Smooth muscle cell (in vitro differentiated cells): ENCODE data around the gene EIF3A. TPM values are rescaled to one million over a fixed set of nuclear protein-coding genes. Genes with fewer than 3 reads are reported as not detected.
"Not testable (repeated sequence)": the region's sequence is repeated elsewhere in the genome, so short reads cannot be mapped to it uniquely, and the experiment has no call there.

Experiments
- DNase-seq: peaks from one replicate; lab custom pipeline; 2025; ENCODE audit not compliant: unreplicated experiment; lab: John Stamatoyannopoulos, UW
- H2AFZ ChIP-seq: fragments of 200-600 bp; sonication (generic); 2 replicates; pipeline ENCODE4 v1.6.0; 2016; ENCODE audit warnings: antibody characterized with exemption, low read depth, mild to moderate bottlenecking
- H3F3A ChIP-seq: fragments of 200-600 bp; sonication (generic); 2 replicates; pipeline ENCODE4 v1.6.0; 2017; ENCODE audit warnings: antibody characterized with exemption, low read depth
- H3K27ac ChIP-seq: fragments of 200-600 bp; sonication (generic); 2 replicates; pipeline ENCODE4 v1.5.1; 2016; ENCODE audit warnings: low read depth, mild to moderate bottlenecking
- H3K27me3 ChIP-seq: fragments of 200-600 bp; sonication (generic); 2 replicates; pipeline ENCODE4 v1.6.1; 2016; ENCODE audit warnings: low read depth, mild to moderate bottlenecking
- H3K36me3 ChIP-seq: fragments of 200-600 bp; sonication (generic); 2 replicates; pipeline ENCODE4 v1.5.1; 2016; ENCODE audit warnings: low read depth
- H3K4me1 ChIP-seq: fragments of 200-600 bp; sonication (generic); 2 replicates; pipeline ENCODE4 v1.5.1; 2016; ENCODE audit warnings: low read depth
- H3K4me2 ChIP-seq: fragments of 200-600 bp; sonication (generic); 2 replicates; pipeline ENCODE4 v1.6.0; 2016; ENCODE audit warnings: mild to moderate bottlenecking
- H3K4me3 ChIP-seq: fragments of 200-600 bp; sonication (generic); 2 replicates; pipeline ENCODE4 v1.5.1; 2016; ENCODE audit warnings: mild to moderate bottlenecking
- H3K79me2 ChIP-seq: fragments of 200-600 bp; sonication (generic); 2 replicates; pipeline ENCODE4 v1.6.0; 2016; ENCODE audit warnings: low read depth, mild to moderate bottlenecking
- H3K9ac ChIP-seq: fragments of 200-600 bp; sonication (generic); 2 replicates; pipeline ENCODE4 v1.6.0; 2016; ENCODE audit warnings: low read depth
- H3K9me3 ChIP-seq: fragments of 200-600 bp; sonication (generic); replicated peaks from 2 replicates; pipeline ENCODE4 v1.5.1; 2016; ENCODE audit warnings: low read depth
- H4K20me1 ChIP-seq: fragments of 200-600 bp; sonication (generic); 2 replicates; pipeline ENCODE4 v1.6.0; 2016; ENCODE audit warnings: low read depth
- CTCF ChIP-seq: fragments of 200-600 bp; sonication (generic); IDR thresholded peaks from 2 replicates; pipeline ENCODE4 v1.5.1; 2017; ENCODE audit warnings: borderline replicate concordance, mild to moderate bottlenecking, antibody characterized with exemption; ENCODE audit not compliant: insufficient read depth, poor library complexity, severe bottlenecking
- WGBS: methylation state at CpG from one replicate; pipeline ENCODE4 v1.1.7; 2016; ENCODE audit warnings: low lambda C conversion rate; 5-methylcytosine and 5-hydroxymethylcytosine counted together
- polyA plus RNA-seq: library from polyadenylated mRNA; unstranded; fragments of >200 nt; fragmentation: Nextera tagmentation; extraction: Ambion mirVana; gene quantifications from 2 replicates; pipeline ENCODE4 v1.2.1, GENCODE V29; 2016
- total RNA-seq: library from RNA; depleted of rRNA; stranded (reverse); fragments of >200 nt; gene quantifications from 2 replicates; pipeline ENCODE4 v1.2.3, GENCODE V29; 2014

EIF3A gene
- total and polyA plus RNA-seq, 2 experiments from 2014 or later, result 37.9 to 95.0 TPM

GRCh38 chr10:119098576-119098975 is 18.0 kb upstream of the EIF3A start:
- Histone ChIP-seq H3K36me3 (no peaks in the 10 kb centered on the region), H4K20me1 (no peaks in the 10 kb centered on the region), H2AFZ (no peak overlapping the region), H3K9me3 (no peaks in the 10 kb centered on the region), H3F3A (no peaks in the 10 kb centered on the region), H3K9ac (no peak overlapping the region), H3K4me1 (no peaks in the 10 kb centered on the region), H3K79me2 (no peaks in the 10 kb centered on the region), H3K27ac (no peak overlapping the region), H3K4me3 (no peak overlapping the region), H3K4me2 (no peak overlapping the region), H3K27me3 (no peaks in the 10 kb centered on the region)
- no peak for TF ChIP-seq CTCF
- DNase-seq, result no peak
- over 99% methylated on average over 3 of the region's 3 CpGs for WGBS

GRCh38 chr10:119096641-119097415 is 16.2 kb upstream of the EIF3A start:
- H3K27me3 ChIP-seq, H3K27ac ChIP-seq, H3K79me2 ChIP-seq, H3K9me3 ChIP-seq, H3K4me3 ChIP-seq, H3K4me1 ChIP-seq, DNase-seq, H2AFZ ChIP-seq, H3K36me3 ChIP-seq, H3K9ac ChIP-seq, H3F3A ChIP-seq, H4K20me1 ChIP-seq, H3K4me2 ChIP-seq: not testable (repeated sequence)
- 94% methylated on average over 12 of the region's 12 CpGs for WGBS

GRCh38 chr10:119095640-119096039 is 15.0 kb upstream of the EIF3A start:
- Histone ChIP-seq H4K20me1 (no peaks in the 10 kb centered on the region), H3K79me2 (no peaks in the 10 kb centered on the region), H3K4me2 (no peak overlapping the region), H3K9ac (no peak overlapping the region), H3K9me3 (no peaks in the 10 kb centered on the region), H3K4me3 (no peak overlapping the region), H3F3A (no peaks in the 10 kb centered on the region), H3K27me3 (no peaks in the 10 kb centered on the region), H3K36me3 (no peaks in the 10 kb centered on the region), H2AFZ (no peak overlapping the region), H3K4me1 (no peaks in the 10 kb centered on the region), H3K27ac (no peak overlapping the region)
- WGBS, result 97% methylated on average over 4 of the region's 4 CpGs
- DNase-seq, result no peak
- no peak for TF ChIP-seq CTCF

GRCh38 chr10:119090968-119091367 is 10.4 kb upstream of the EIF3A start:
- TF ChIP-seq CTCF, result no peak
- no peak for DNase-seq
- Histone ChIP-seq H2AFZ (no peak overlapping the region), H3K4me1 (no peaks in the 10 kb centered on the region), H3K27me3 (no peaks in the 10 kb centered on the region), H3K79me2 (no peaks in the 10 kb centered on the region), H4K20me1 (no peaks in the 10 kb centered on the region), H3K27ac (no peak overlapping the region), H3K9me3 (no peaks in the 10 kb centered on the region), H3K4me3 (no peak overlapping the region), H3K36me3 (no peaks in the 10 kb centered on the region), H3F3A (no peaks in the 10 kb centered on the region), H3K9ac (no peak overlapping the region), H3K4me2 (no peak overlapping the region)
- WGBS, result 53% methylated on average over 5 of the region's 5 CpGs
